GM12872 (cell line): ENCODE measurements around the gene C2orf80.

Experiments used
- CTCF ChIP-seq: IDR thresholded peaks from 3 replicates; pipeline ENCODE4 v1.5.1; 2011; ENCODE audit warnings: low read depth, mild to moderate bottlenecking, low read length, moderate library complexity; ENCODE audit not compliant: insufficient read depth

C2orf80 gene

GRCh38 chr2:208150956-208151355 lies 38.9 kb downstream of the C2orf80 start:
- TF ChIP-seq CTCF: no peak

- no peak for TF ChIP-seq CTCF
Measured at GRCh38 chr2:208150094-208150493, 39.7 kb downstream of the C2orf80 start.

- TF ChIP-seq CTCF: no peak
Measured at GRCh38 chr2:208148803-208149202, 41.0 kb downstream of the C2orf80 start.

GRCh38 chr2:208147759-208148158 lies 42.1 kb downstream of the C2orf80 start:
- TF ChIP-seq CTCF: no peak

GRCh38 chr2:208147008-208147407 lies 42.8 kb downstream of the C2orf80 start:
- TF ChIP-seq CTCF: no peak

- no peak for TF ChIP-seq CTCF
Measured at GRCh38 chr2:208146006-208146405, 43.8 kb downstream of the C2orf80 start, which contains the start of gene CRYGB. TSS of gene CRYGB (minus strand) at chr2:208146158. CDS start at chr2:208146120, 38 bp downstream.

- no peak for TF ChIP-seq CTCF
Measured at GRCh38 chr2:208142925-208143799, 46.7 kb downstream of the C2orf80 start.
